Mesenchymal stem cell (in vitro differentiated cells and primary cell): ENCODE results near the gene VIPR2.
"Not testable (repeated sequence)": the region's sequence is repeated elsewhere in the genome, so short reads cannot be mapped to it uniquely, and the experiment has no call there.

Source experiments
- DNase-seq: peaks from one replicate; pipeline ENCODE4 v3.0.0-alpha.2; 2013
- H2AFZ ChIP-seq: one replicate; pipeline ENCODE4 v1.6.1; 2013; ENCODE audit warnings: low read depth, mild to moderate bottlenecking, control low read depth, inconsistent platforms, low read length, moderate library complexity
- H2AK5ac ChIP-seq: 2 replicates; pipeline ENCODE4 v1.6.1; 2013; ENCODE audit warnings: low read length, moderate library complexity, mild to moderate bottlenecking, inconsistent platforms; ENCODE audit not compliant: severe bottlenecking
- H2BK120ac ChIP-seq: one replicate; pipeline ENCODE4 v1.6.1; 2013; ENCODE audit warnings: low read depth, mild to moderate bottlenecking, inconsistent platforms, low read length, moderate library complexity
- H2BK12ac ChIP-seq, 2 experiments: one replicate each; pipeline ENCODE4 v1.6.1; 2013; ENCODE audit warnings: inconsistent platforms in 2 of 2, low read length in 2 of 2, mild to moderate bottlenecking in 2 of 2, moderate library complexity in 2 of 2, control low read depth in 1 of 2
- H2BK15ac ChIP-seq: one replicate; pipeline ENCODE4 v1.6.1; 2013; ENCODE audit warnings: mild to moderate bottlenecking, low read depth, inconsistent platforms; ENCODE audit not compliant: poor library complexity, severe bottlenecking
- H2BK5ac ChIP-seq: 2 replicates; pipeline ENCODE4 v1.6.1; 2013; ENCODE audit warnings: low read depth, mild to moderate bottlenecking, low read length, control low read depth, inconsistent platforms; ENCODE audit not compliant: poor library complexity, severe bottlenecking
- H3K14ac ChIP-seq, 2 experiments: one replicate each; pipeline ENCODE4 v1.6.1; 2013; ENCODE audit warnings: inconsistent platforms in 2 of 2, low read length in 2 of 2, control low read depth in 1 of 2, mild to moderate bottlenecking in 1 of 2, moderate library complexity in 1 of 2
- H3K18ac ChIP-seq, 2 experiments: one replicate each; pipeline ENCODE4 v1.6.1; 2013; ENCODE audit warnings: inconsistent platforms in 2 of 2, low read length in 2 of 2, control low read depth in 1 of 2, low read depth in 1 of 2, mild to moderate bottlenecking in 1 of 2
- H3K23ac ChIP-seq, 2 experiments: one replicate each; pipeline ENCODE4 v1.6.1; 2013; ENCODE audit warnings: inconsistent platforms in 2 of 2, low read length in 2 of 2, mild to moderate bottlenecking in 2 of 2, moderate library complexity in 2 of 2, control low read depth in 1 of 2
- H3K27ac ChIP-seq: 2 replicates; pipeline ENCODE4 v1.5.1; 2013; ENCODE audit warnings: mild to moderate bottlenecking, moderate library complexity, low read length, control low read depth, inconsistent platforms; ENCODE audit not compliant: poor library complexity, severe bottlenecking
- H3K27me3 ChIP-seq, 2 experiments: 2 replicates each; pipeline versions ENCODE4 v1.6.1 to v1.7.0; 2013; ENCODE audit warnings: low read length in 2 of 2, mild to moderate bottlenecking in 2 of 2, moderate library complexity in 2 of 2, control low read depth in 1 of 2, inconsistent platforms in 1 of 2; ENCODE audit not compliant: control insufficient read depth in 1 of 2, insufficient read depth in 1 of 2
- H3K36me3 ChIP-seq, 2 experiments: 2 replicates each; pipeline versions ENCODE4 v1.6.1 to v1.7.0; 2013; ENCODE audit warnings: low read length in 2 of 2, control low read depth in 1 of 2, inconsistent platforms in 1 of 2, low read depth in 1 of 2, mild to moderate bottlenecking in 1 of 2; ENCODE audit not compliant: insufficient read depth in 2 of 2, control insufficient read depth in 1 of 2
- H3K4ac ChIP-seq, 2 experiments: one replicate each; pipeline ENCODE4 v1.6.1; 2013; ENCODE audit warnings: inconsistent platforms in 2 of 2, low read length in 2 of 2, mild to moderate bottlenecking in 2 of 2, moderate library complexity in 2 of 2, control low read depth in 1 of 2, low read depth in 1 of 2
- H3K4me1 ChIP-seq: 2 replicates; pipeline ENCODE4 v1.6.1; 2013; ENCODE audit warnings: low read depth, low read length, control low read depth; ENCODE audit not compliant: control insufficient read depth, insufficient read depth
- H3K4me2 ChIP-seq: 2 replicates; pipeline ENCODE4 v1.6.1; 2013; ENCODE audit warnings: low read length, mild to moderate bottlenecking, inconsistent platforms; ENCODE audit not compliant: poor library complexity, severe bottlenecking
- H3K4me3 ChIP-seq, 2 experiments: 2 replicates each; pipeline versions ENCODE4 v1.5.1 to v1.7.0; 2013; ENCODE audit warnings: low read length in 2 of 2, mild to moderate bottlenecking in 2 of 2, control low read depth in 1 of 2, low read depth in 1 of 2; ENCODE audit not compliant: insufficient read depth in 1 of 2
- H3K79me1 ChIP-seq: replicated peaks from 2 replicates; pipeline ENCODE4 v1.6.1; 2013; ENCODE audit warnings: mild to moderate bottlenecking, control low read depth, low read length, inconsistent platforms; ENCODE audit not compliant: poor library complexity, severe bottlenecking
- H3K9ac ChIP-seq: 2 replicates; pipeline ENCODE4 v1.7.0; 2013; ENCODE audit warnings: mild to moderate bottlenecking, low read length, moderate library complexity
- H3K9me3 ChIP-seq: 2 replicates; pipeline ENCODE4 v1.7.0; 2013; ENCODE audit warnings: mild to moderate bottlenecking, low read length; ENCODE audit not compliant: control insufficient read depth
- H4K8ac ChIP-seq: one replicate; pipeline ENCODE4 v1.6.1; 2013; ENCODE audit warnings: inconsistent platforms, mild to moderate bottlenecking, low read length, moderate library complexity
- H4K91ac ChIP-seq: one replicate; pipeline ENCODE4 v1.6.1; 2013; ENCODE audit warnings: mild to moderate bottlenecking, low read length, inconsistent platforms
- WGBS: methylation state at CpG from one replicate; pipeline ENCODE4 v1.1.7; 2013; ENCODE audit warnings: mixed read lengths; 5-methylcytosine and 5-hydroxymethylcytosine counted together

The VIPR2 gene

GRCh38 chr7:159177284-159177953, 32.8 kb upstream of the VIPR2 start:
- WGBS = 68% methylated on average over 3 of the region's 3 CpGs
- no peak overlapping the region for H3K14ac ChIP-seq
- no peak overlapping the region for H4K8ac ChIP-seq
- no peaks in the 10 kb centered on the region for H3K27me3 ChIP-seq
- no peak overlapping the region for H3K4me3 ChIP-seq
- H4K91ac ChIP-seq = no peak overlapping the region
- no peak overlapping the region for H3K23ac ChIP-seq
- H3K79me1 ChIP-seq = no peaks in the 10 kb centered on the region
- no peak overlapping the region for H2AFZ ChIP-seq
- no peak overlapping the region for H2BK12ac ChIP-seq
- no peak for DNase-seq
- no peak overlapping the region for H3K27ac ChIP-seq
- H2BK120ac ChIP-seq = no peak overlapping the region
- H2BK5ac ChIP-seq = no peak overlapping the region
- H3K4me2 ChIP-seq = no peak overlapping the region
- no peak overlapping the region for H3K18ac ChIP-seq
- no peak overlapping the region for H2BK15ac ChIP-seq
- H3K4me1 ChIP-seq = no peaks in the 10 kb centered on the region
- H2AK5ac ChIP-seq = no peak overlapping the region
- H3K36me3 ChIP-seq = no peaks in the 10 kb centered on the region
- H3K9me3 ChIP-seq = peaks cover 18% of the 10 kb centered on the region
- no peak overlapping the region for H3K9ac ChIP-seq
- no peak overlapping the region for H3K4ac ChIP-seq

GRCh38 chr7:159175792-159176191, 31.1 kb upstream of the VIPR2 start:
- Histone ChIP-seq H2BK15ac (no peak overlapping the region), H3K27me3 (no peaks in the 10 kb centered on the region), H3K4ac (no peak overlapping the region), H2BK120ac (no peak overlapping the region), H2AFZ (no peak overlapping the region), H3K9me3 (peaks cover 18% of the 10 kb centered on the region), H2BK12ac (no peak overlapping the region), H3K79me1 (no peaks in the 10 kb centered on the region), H4K8ac (no peak overlapping the region), H3K4me1 (no peaks in the 10 kb centered on the region), H3K9ac (no peak overlapping the region), H4K91ac (no peak overlapping the region), H2BK5ac (no peak overlapping the region), H3K27ac (no peak overlapping the region), H3K23ac (no peak overlapping the region), H3K4me3 (no peak overlapping the region), H3K18ac (no peak overlapping the region), H3K14ac (no peak overlapping the region), H2AK5ac (no peak overlapping the region), H3K4me2 (no peak overlapping the region), H3K36me3 (no peaks in the 10 kb centered on the region)
- WGBS = 58% methylated on average over 8 of the region's 8 CpGs
- DNase-seq = no peak

GRCh38 chr7:159175100-159175499, 30.4 kb upstream of the VIPR2 start:
- 76% methylated on average over 5 of the region's 6 CpGs for WGBS
- not testable (repeated sequence) for H3K9ac ChIP-seq, H4K91ac ChIP-seq, H3K27me3 ChIP-seq, H3K4me3 ChIP-seq, H3K4me2 ChIP-seq, H3K23ac ChIP-seq, H2BK120ac ChIP-seq, H3K36me3 ChIP-seq, H2AK5ac ChIP-seq, DNase-seq, H2AFZ ChIP-seq, H3K79me1 ChIP-seq, H2BK5ac ChIP-seq, H3K4me1 ChIP-seq, H4K8ac ChIP-seq, H3K14ac ChIP-seq, H3K4ac ChIP-seq, H3K27ac ChIP-seq, H3K18ac ChIP-seq, H2BK15ac ChIP-seq, H2BK12ac ChIP-seq
- H3K9me3 ChIP-seq = peaks cover 18% of the 10 kb centered on the region

GRCh38 chr7:159172400-159172799, 27.7 kb upstream of the VIPR2 start:
- no peaks in the 10 kb centered on the region for H3K27me3 ChIP-seq
- H3K23ac ChIP-seq = no peak overlapping the region
- H3K18ac ChIP-seq = no peak overlapping the region
- H2BK15ac ChIP-seq = no peak overlapping the region
- DNase-seq = no peak
- no peak overlapping the region for H4K91ac ChIP-seq
- H2BK12ac ChIP-seq = no peak overlapping the region
- no peaks in the 10 kb centered on the region for H3K36me3 ChIP-seq
- 80% methylated on average over 9 of the region's 9 CpGs for WGBS
- H3K4me1 ChIP-seq = no peaks in the 10 kb centered on the region
- no peaks in the 10 kb centered on the region for H3K79me1 ChIP-seq
- H3K4me2 ChIP-seq = no peak overlapping the region
- no peak overlapping the region for H3K27ac ChIP-seq
- no peak overlapping the region for H2AK5ac ChIP-seq
- H2BK5ac ChIP-seq = no peak overlapping the region
- no peak overlapping the region for H2AFZ ChIP-seq
- H3K14ac ChIP-seq = no peak overlapping the region
- H2BK120ac ChIP-seq = no peak overlapping the region
- H3K9me3 ChIP-seq = peaks cover 18% of the 10 kb centered on the region
- no peak overlapping the region for H3K9ac ChIP-seq
- H4K8ac ChIP-seq = no peak overlapping the region
- no peak overlapping the region for H3K4ac ChIP-seq
- no peak overlapping the region for H3K4me3 ChIP-seq
